ENCODE data around the gene DNAJC11.

DNAJC11 gene

GRCh38 chr1:6730880-6731279 is 29.3 kb upstream of the DNAJC11 start:
- no peak overlapping the region for H3K27ac ChIP-seq (ENCODE audit: insufficient read depth, low read depth, low read length, poor library complexity, severe bottlenecking)
- 94% methylated on average over 5 of the region's 6 CpGs for WGBS, 2 experiments
- H3K36me3 ChIP-seq (ENCODE audit: control insufficient read depth, insufficient read depth, low read length): no peaks in the 10 kb centered on the region
- no peaks in the 10 kb centered on the region for H3K9me3 ChIP-seq (ENCODE audit: control insufficient read depth, low read length)
- no peaks in the 10 kb centered on the region for H3K27me3 ChIP-seq (ENCODE audit: control insufficient read depth, insufficient read depth, low read length, poor library complexity, severe bottlenecking)
- no peak overlapping the region for H3K4me3 ChIP-seq (ENCODE audit: insufficient read depth, low read depth, low read length)
- no peaks in the 10 kb centered on the region for H3K4me1 ChIP-seq (ENCODE audit: control insufficient read depth, insufficient read depth, low read length)

- WGBS, 2 experiments: 44% methylated on average over 11 of the region's 11 CpGs
- Histone ChIP-seq H3K27ac (ENCODE audit: insufficient read depth, low read depth, low read length, poor library complexity, severe bottlenecking) (no peak overlapping the region), H3K27me3 (ENCODE audit: control insufficient read depth, insufficient read depth, low read length, poor library complexity, severe bottlenecking) (no peaks in the 10 kb centered on the region), H3K9me3 (ENCODE audit: control insufficient read depth, low read length) (no peaks in the 10 kb centered on the region), H3K4me3 (ENCODE audit: insufficient read depth, low read depth, low read length) (no peak overlapping the region), H3K36me3 (ENCODE audit: control insufficient read depth, insufficient read depth, low read length) (no peaks in the 10 kb centered on the region), H3K4me1 (ENCODE audit: control insufficient read depth, insufficient read depth, low read length) (no peaks in the 10 kb centered on the region)
Observed at GRCh38 chr1:6730473-6730872, 28.9 kb upstream of the DNAJC11 start.

GRCh38 chr1:6727535-6727934 is 25.9 kb upstream of the DNAJC11 start:
- Histone ChIP-seq H3K36me3 (ENCODE audit: control insufficient read depth, insufficient read depth, low read length) (no peaks in the 10 kb centered on the region), H3K27me3 (ENCODE audit: control insufficient read depth, insufficient read depth, low read length, poor library complexity, severe bottlenecking) (no peaks in the 10 kb centered on the region), H3K4me1 (ENCODE audit: control insufficient read depth, insufficient read depth, low read length) (no peaks in the 10 kb centered on the region), H3K9me3 (ENCODE audit: control insufficient read depth, low read length) (no peaks in the 10 kb centered on the region), H3K4me3 (ENCODE audit: insufficient read depth, low read depth, low read length) (no peak overlapping the region), H3K27ac (ENCODE audit: insufficient read depth, low read depth, low read length, poor library complexity, severe bottlenecking) (no peak overlapping the region)
- WGBS, 2 experiments: 47 to 55% methylated on average over 6 of the region's 6 CpGs

GRCh38 chr1:6726253-6726652 is 24.6 kb upstream of the DNAJC11 start:
- H3K4me3 ChIP-seq (ENCODE audit: insufficient read depth, low read depth, low read length): no peak overlapping the region
- H3K36me3 ChIP-seq (ENCODE audit: control insufficient read depth, insufficient read depth, low read length): no peaks in the 10 kb centered on the region
- H3K27me3 ChIP-seq (ENCODE audit: control insufficient read depth, insufficient read depth, low read length, poor library complexity, severe bottlenecking): no peaks in the 10 kb centered on the region
- 90 to 91% methylated on average over 7 of the region's 7 CpGs for WGBS, 2 experiments
- H3K9me3 ChIP-seq (ENCODE audit: control insufficient read depth, low read length): no peaks in the 10 kb centered on the region
- H3K4me1 ChIP-seq (ENCODE audit: control insufficient read depth, insufficient read depth, low read length): no peaks in the 10 kb centered on the region
- H3K27ac ChIP-seq (ENCODE audit: insufficient read depth, low read depth, low read length, poor library complexity, severe bottlenecking): no peak overlapping the region

GRCh38 chr1:6724517-6725141 is 23.0 kb upstream of the DNAJC11 start:
- H3K27ac ChIP-seq (ENCODE audit: insufficient read depth, low read depth, low read length, poor library complexity, severe bottlenecking): no peak overlapping the region
- H3K9me3 ChIP-seq (ENCODE audit: control insufficient read depth, low read length): no peaks in the 10 kb centered on the region
- no peak overlapping the region for H3K4me3 ChIP-seq (ENCODE audit: insufficient read depth, low read depth, low read length)
- no peaks in the 10 kb centered on the region for H3K4me1 ChIP-seq (ENCODE audit: control insufficient read depth, insufficient read depth, low read length)
- WGBS, 2 experiments: 94 to 95% methylated on average over 9 of the region's 9 CpGs
- no peaks in the 10 kb centered on the region for H3K27me3 ChIP-seq (ENCODE audit: control insufficient read depth, insufficient read depth, low read length, poor library complexity, severe bottlenecking)
- H3K36me3 ChIP-seq (ENCODE audit: control insufficient read depth, insufficient read depth, low read length): no peaks in the 10 kb centered on the region

GRCh38 chr1:6723621-6724428 is 22.2 kb upstream of the DNAJC11 start:
- no peaks in the 10 kb centered on the region for H3K27me3 ChIP-seq (ENCODE audit: control insufficient read depth, insufficient read depth, low read length, poor library complexity, severe bottlenecking)
- no peak overlapping the region for H3K4me3 ChIP-seq (ENCODE audit: insufficient read depth, low read depth, low read length)
- no peaks in the 10 kb centered on the region for H3K4me1 ChIP-seq (ENCODE audit: control insufficient read depth, insufficient read depth, low read length)
- no peak overlapping the region for H3K27ac ChIP-seq (ENCODE audit: insufficient read depth, low read depth, low read length, poor library complexity, severe bottlenecking)
- WGBS, 2 experiments: 87% methylated on average over 17 of the region's 17 CpGs
- H3K9me3 ChIP-seq (ENCODE audit: control insufficient read depth, low read length): no peaks in the 10 kb centered on the region
- H3K36me3 ChIP-seq (ENCODE audit: control insufficient read depth, insufficient read depth, low read length): no peaks in the 10 kb centered on the region

- WGBS, 2 experiments: 72 to 88% methylated on average over 1 of the region's 1 CpG
- Histone ChIP-seq H3K36me3 (ENCODE audit: control insufficient read depth, insufficient read depth, low read length) (no peaks in the 10 kb centered on the region), H3K4me3 (ENCODE audit: insufficient read depth, low read depth, low read length) (no peak overlapping the region), H3K27me3 (ENCODE audit: control insufficient read depth, insufficient read depth, low read length, poor library complexity, severe bottlenecking) (peaks cover 5% of the 10 kb centered on the region), H3K27ac (ENCODE audit: insufficient read depth, low read depth, low read length, poor library complexity, severe bottlenecking) (no peak overlapping the region), H3K9me3 (ENCODE audit: control insufficient read depth, low read length) (no peaks in the 10 kb centered on the region), H3K4me1 (ENCODE audit: control insufficient read depth, insufficient read depth, low read length) (no peaks in the 10 kb centered on the region)
Observed at GRCh38 chr1:6711174-6711573, 9.6 kb upstream of the DNAJC11 start.

- 93 to 96% methylated on average over 5 of the region's 6 CpGs for WGBS, 2 experiments
- H3K27ac ChIP-seq (ENCODE audit: insufficient read depth, low read depth, low read length, poor library complexity, severe bottlenecking): no peak overlapping the region
- H3K4me1 ChIP-seq (ENCODE audit: control insufficient read depth, insufficient read depth, low read length): peaks cover 6% of the 10 kb centered on the region
- H3K9me3 ChIP-seq (ENCODE audit: control insufficient read depth, low read length): no peaks in the 10 kb centered on the region
- H3K4me3 ChIP-seq (ENCODE audit: insufficient read depth, low read depth, low read length): no peak overlapping the region
- no peaks in the 10 kb centered on the region for H3K36me3 ChIP-seq (ENCODE audit: control insufficient read depth, insufficient read depth, low read length)
- H3K27me3 ChIP-seq (ENCODE audit: control insufficient read depth, insufficient read depth, low read length, poor library complexity, severe bottlenecking): peaks cover 5% of the 10 kb centered on the region
Observed at GRCh38 chr1:6704746-6705145, 3.1 kb upstream of the DNAJC11 start.

GRCh38 chr1:6703016-6703415 is 1.4 kb upstream of the DNAJC11 start:
- H3K36me3 ChIP-seq (ENCODE audit: control insufficient read depth, insufficient read depth, low read length): no peaks in the 10 kb centered on the region
- H3K27ac ChIP-seq (ENCODE audit: insufficient read depth, low read depth, low read length, poor library complexity, severe bottlenecking): no peak overlapping the region
- H3K27me3 ChIP-seq (ENCODE audit: control insufficient read depth, insufficient read depth, low read length, poor library complexity, severe bottlenecking): peaks cover 5% of the 10 kb centered on the region
- 94 to 95% methylated on average over 4 of the region's 4 CpGs for WGBS, 2 experiments
- no peak overlapping the region for H3K4me3 ChIP-seq (ENCODE audit: insufficient read depth, low read depth, low read length)
- H3K9me3 ChIP-seq (ENCODE audit: control insufficient read depth, low read length): no peaks in the 10 kb centered on the region
- H3K4me1 ChIP-seq (ENCODE audit: control insufficient read depth, insufficient read depth, low read length): peaks cover 6% of the 10 kb centered on the region

GRCh38 chr1:6700853-6701436 is 671 bp downstream of the DNAJC11 start:
- peak overlapping the region; percentile 72 for H3K27ac ChIP-seq (ENCODE audit: insufficient read depth, low read depth, low read length, poor library complexity, severe bottlenecking)
- WGBS, 2 experiments: 7 to 8% methylated on average over 24 of the region's 24 CpGs
- peaks cover 6% of the 10 kb centered on the region for H3K4me1 ChIP-seq (ENCODE audit: control insufficient read depth, insufficient read depth, low read length)
- H3K36me3 ChIP-seq (ENCODE audit: control insufficient read depth, insufficient read depth, low read length): no peaks in the 10 kb centered on the region
- no peaks in the 10 kb centered on the region for H3K9me3 ChIP-seq (ENCODE audit: control insufficient read depth, low read length)
- H3K27me3 ChIP-seq (ENCODE audit: control insufficient read depth, insufficient read depth, low read length, poor library complexity, severe bottlenecking): no peaks in the 10 kb centered on the region
- H3K4me3 ChIP-seq (ENCODE audit: insufficient read depth, low read depth, low read length): peak overlapping the region; percentile 88
